GM13977 (cell line): ENCODE results near the gene GRIN2D.

ENCODE experiments used
- DNase-seq: peaks from one replicate; pipeline ENCODE4 v3.0.0; 2012; ENCODE audit warnings: low spot score
- in situ Hi-C: fragments of 300-500 bp; cut with MboI; formaldehyde crosslinking; loops from one replicate; pipeline ENCODE4 v1.12.0; 2022; ENCODE audit warnings: low sequenced_read_pairs, low pct_unique_long_range_greater_than_20kb, mixed read lengths, inconsistent platforms; ENCODE audit not compliant: unreplicated experiment
- TF ChIP-seq, protein P1 (sequence below): IDR thresholded peaks from 2 replicates; pipeline ENCODE4 v1.5.1; 2012; ENCODE audit warnings: mild to moderate bottlenecking, control low read depth; ENCODE audit not compliant: insufficient read depth; ENCODE audit errors: extremely low read depth, missing control alignments

The GRIN2D gene

DNA sequence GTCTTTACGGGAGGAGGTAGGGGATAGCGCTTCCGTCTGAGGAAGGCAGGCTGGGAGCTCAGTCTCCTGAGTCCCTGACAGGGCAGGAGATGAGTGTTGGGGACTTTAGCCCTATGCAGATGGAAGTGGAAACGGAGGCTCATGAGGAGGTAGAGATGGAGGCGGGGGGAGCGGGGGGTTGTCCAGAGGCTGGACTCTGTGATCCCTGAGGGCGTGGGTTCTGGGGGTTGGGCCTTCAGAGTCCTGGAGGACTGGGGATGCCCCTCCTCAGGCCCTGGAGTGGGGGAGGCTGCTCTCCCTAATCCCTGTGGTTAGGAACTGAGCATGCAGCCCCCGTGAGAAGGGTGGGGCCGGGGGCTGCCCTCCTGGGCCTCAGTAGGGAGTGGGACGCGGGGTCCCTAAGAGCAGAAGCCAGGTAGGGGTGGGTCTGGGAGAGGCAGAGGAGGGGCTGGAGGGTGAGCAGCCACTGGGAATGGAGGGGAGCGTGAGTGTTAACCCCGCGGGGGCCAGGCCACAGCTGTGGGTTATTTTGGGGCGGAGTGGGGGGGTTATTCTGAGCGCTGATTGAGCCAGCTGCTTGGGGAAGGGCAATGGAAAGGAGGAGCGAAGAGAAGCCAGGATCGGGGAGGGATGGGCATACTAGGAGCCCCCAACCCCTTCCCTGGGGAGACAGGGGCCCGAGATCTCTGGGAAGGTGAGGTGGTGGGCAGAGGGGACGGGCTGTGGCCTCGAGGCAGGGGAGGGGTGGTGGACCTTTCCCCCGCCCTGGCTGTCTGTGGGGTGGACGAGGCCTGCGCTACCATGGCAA, 2.8 kb downstream of the GRIN2D start:
- in situ Hi-C loops = no loop called here
- TF ChIP-seq, protein P1, sequence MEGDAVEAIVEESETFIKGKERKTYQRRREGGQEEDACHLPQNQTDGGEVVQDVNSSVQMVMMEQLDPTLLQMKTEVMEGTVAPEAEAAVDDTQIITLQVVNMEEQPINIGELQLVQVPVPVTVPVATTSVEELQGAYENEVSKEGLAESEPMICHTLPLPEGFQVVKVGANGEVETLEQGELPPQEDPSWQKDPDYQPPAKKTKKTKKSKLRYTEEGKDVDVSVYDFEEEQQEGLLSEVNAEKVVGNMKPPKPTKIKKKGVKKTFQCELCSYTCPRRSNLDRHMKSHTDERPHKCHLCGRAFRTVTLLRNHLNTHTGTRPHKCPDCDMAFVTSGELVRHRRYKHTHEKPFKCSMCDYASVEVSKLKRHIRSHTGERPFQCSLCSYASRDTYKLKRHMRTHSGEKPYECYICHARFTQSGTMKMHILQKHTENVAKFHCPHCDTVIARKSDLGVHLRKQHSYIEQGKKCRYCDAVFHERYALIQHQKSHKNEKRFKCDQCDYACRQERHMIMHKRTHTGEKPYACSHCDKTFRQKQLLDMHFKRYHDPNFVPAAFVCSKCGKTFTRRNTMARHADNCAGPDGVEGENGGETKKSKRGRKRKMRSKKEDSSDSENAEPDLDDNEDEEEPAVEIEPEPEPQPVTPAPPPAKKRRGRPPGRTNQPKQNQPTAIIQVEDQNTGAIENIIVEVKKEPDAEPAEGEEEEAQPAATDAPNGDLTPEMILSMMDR = no peak
- no peak for DNase-seq

DNA sequence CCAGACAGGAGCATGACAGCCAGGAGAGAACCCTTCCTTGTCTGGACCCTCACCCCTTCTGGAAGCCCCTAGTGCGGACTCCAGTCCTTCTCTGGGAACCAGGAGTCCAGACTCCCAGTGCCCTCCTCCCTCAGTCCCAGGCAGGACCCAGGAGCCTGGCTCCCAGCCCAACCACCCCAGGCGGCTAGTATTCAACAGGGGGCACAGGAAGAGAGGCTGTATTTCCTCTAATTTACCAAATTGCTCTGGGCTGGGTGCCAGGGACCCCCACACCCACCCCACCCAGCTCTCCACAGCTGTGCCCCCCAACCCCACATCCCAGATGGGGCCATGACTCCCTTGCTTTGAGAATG, 3.3 kb downstream of the GRIN2D start:
- DNase-seq = no peak
- in situ Hi-C loops = no loop called here
- TF ChIP-seq, protein P1 = no peak

DNA sequence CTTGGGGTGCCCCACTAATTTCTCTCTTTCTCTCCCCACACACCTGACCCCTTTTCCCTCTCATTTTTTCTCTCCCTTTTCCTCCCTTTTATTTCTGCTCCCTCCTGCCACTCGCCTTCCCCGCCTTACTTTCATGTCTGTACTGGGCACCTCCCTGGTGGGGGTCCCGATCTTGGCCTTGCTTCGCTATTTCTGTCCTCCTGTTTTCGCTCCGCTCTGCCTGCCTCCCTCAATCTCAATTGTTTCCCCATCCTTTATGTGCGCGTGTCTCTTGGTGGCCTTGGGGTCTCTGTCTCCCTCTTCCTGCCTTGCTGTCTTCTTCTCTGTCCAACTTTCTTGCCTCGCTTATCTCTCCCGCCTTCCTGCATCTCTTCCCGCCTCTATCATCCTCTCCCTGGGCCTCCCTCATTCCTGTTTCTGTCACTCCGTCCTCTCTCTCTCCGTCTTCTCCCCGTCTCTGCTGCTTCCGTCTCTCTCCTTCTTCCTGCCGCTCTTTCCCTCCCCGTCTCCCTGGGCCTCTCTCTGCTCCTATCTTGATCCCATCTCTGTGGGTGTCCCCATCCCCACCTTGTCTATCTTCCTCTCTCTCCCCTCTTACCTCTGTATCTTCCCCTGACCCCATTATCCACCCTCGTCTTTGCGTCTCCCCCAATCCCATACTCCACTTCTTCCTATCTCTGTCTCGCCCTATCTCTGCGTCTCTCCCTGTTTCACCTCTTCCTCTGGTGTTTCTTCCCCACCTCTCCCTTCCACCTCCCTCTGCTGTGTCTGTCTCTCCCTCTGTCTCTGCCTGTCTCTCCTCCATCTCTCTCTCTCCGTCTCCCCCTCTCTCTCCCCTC, 4.0 kb downstream of the GRIN2D start:
- TF ChIP-seq, protein P1 = no peak
- in situ Hi-C loops = no loop called here
- no peak for DNase-seq

- in situ Hi-C loops = no loop called here
- DNase-seq = no peak
- TF ChIP-seq, protein P1 = no peak
Observed at GRCh38 chr19:48398102-48398374, 4.6 kb downstream of the GRIN2D start.

DNA sequence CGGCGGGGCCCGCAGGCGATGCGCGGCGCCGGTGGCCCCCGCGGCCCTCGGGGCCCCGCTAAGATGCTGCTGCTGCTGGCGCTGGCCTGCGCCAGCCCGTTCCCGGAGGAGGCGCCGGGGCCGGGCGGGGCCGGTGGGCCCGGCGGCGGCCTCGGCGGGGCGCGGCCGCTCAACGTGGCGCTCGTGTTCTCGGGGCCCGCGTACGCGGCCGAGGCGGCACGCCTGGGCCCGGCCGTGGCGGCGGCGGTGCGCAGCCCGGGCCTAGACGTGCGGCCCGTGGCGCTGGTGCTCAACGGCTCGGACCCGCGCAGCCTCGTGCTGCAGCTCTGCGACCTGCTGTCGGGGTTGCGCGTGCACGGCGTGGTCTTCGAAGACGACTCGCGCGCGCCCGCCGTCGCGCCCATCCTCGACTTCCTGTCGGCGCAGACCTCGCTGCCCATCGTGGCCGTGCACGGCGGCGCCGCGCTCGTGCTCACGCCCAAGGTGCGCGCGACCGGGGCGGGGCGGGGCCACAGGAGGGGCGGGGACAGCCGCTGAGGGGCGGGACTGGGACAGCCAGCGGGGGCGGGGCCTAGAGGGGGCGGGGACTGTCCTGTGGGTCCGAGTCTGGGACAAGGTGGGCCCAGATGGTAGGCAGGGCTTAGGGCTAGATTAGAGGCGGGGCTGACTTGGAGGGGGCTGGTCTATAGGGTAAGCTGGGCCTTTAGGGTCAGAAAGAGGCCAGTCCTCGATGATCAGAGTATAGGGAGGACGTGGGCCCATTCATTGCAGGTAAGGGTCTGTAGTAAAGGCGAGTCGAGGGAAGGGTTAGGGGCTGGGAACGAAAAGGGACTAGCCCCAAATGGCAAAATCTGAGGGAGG, 5.1 kb downstream of the GRIN2D start:
- in situ Hi-C loops = no loop called here

More for the DNA sequence above, 5.1 kb downstream of the GRIN2D start:
- DNase-seq = peak; percentile 94
- TF ChIP-seq, protein P1 = no peak
